NCI-H1694 (cell line): ENCODE results near the gene ZNF248.
"Not testable (repeated sequence)": the region's sequence is repeated elsewhere in the genome, so short reads cannot be mapped to it uniquely, and the experiment has no call there.

Experiments used
- DNase-seq: peaks from one replicate; lab custom pipeline; 2025; lab: John Stamatoyannopoulos, UW

Gene ZNF248

GRCh38 chr10:37739181-37739580 lies 118.2 kb downstream of the ZNF248 start:
- no peak for DNase-seq

DNA sequence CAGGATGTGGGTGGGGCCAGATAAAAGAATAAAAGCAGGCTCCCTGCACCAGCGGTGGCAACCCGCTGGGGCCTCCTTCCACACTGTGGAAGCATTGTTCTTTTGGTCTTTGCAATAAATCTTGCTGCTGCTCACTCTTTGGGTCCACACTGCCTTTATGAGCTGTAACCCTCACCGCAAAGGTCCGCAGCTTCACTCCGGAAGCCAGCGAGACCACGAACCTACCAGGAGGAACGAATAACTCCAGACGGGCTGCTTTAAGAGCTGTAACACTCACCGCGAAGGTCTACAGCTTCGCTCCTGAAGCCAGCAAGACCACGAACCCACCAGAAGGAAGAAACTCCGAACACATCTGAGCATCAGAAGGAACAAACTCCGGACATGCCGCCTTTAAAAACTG lies 119.2 kb downstream of the ZNF248 start:
- not testable (repeated sequence) for DNase-seq

DNA sequence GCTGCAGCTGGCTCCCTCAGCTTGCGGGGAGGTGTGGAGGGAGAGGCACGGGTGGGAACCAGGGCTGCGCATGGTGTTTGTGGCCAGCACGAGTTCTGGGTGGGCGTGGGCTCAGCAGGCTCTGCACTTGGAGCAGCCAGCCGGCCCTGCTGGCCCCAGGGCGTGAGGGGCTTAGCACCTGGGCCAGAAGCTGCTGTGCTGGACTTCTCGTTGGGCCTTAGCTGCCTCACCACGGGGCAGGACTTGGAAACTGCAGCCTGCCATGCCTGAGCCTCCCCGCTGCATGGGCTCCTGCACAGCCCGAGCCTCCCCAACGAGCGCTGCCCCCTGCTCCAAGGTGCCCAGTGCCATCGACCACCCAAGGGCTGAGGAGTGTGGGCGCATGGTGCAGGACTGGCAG lies 120.1 kb downstream of the ZNF248 start:
- no peak for DNase-seq

DNA sequence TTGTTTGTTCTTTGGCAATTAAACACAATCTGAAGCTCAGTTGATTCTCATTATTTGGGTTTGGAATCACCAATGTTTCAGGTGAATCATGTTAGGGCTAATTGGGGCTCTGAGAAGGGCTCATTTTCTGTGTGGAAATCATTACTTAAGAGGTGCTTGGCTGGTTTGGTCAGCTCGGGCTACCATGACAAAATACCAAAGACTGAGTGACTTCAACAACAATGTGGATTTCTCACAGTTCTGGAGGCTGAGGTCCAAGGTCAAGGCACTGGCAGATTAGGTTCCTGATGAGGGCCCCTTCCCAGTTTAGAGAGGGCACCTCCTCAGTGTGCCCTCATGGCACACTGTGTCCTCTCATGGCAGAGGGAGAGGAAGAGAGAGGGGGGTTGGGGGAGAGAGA lies 121.3 kb downstream of the ZNF248 start:
- no peak for DNase-seq

DNA sequence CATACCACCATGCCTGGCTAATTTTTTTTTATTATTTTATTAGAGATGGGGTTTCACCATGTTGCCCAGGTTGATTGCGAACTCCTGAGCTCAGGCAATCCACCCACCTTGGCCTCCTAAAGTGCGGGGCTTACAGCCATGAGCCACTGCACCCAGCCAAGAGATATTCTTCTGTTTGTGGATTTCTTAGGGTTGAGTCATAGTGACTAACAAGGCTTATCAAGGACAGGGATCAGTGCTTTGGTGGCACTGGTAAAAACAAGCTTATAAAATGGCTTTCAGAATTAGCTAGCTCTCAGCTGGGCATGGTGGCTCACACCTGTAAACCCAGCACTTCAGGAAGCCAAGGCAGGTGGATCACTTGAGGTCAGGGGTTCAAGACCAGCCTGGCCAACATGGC lies 122.4 kb downstream of the ZNF248 start:
- DNase-seq: no peak
